NCI-H82 (cell line): ENCODE results near the gene DYSF.
A peak's percentile ranks its signal among the peaks of the same experiment; 100 is the strongest.

Experiments
- DNase-seq: peaks from one replicate; lab custom pipeline; 2025; lab: John Stamatoyannopoulos, UW

The DYSF gene

DNA sequence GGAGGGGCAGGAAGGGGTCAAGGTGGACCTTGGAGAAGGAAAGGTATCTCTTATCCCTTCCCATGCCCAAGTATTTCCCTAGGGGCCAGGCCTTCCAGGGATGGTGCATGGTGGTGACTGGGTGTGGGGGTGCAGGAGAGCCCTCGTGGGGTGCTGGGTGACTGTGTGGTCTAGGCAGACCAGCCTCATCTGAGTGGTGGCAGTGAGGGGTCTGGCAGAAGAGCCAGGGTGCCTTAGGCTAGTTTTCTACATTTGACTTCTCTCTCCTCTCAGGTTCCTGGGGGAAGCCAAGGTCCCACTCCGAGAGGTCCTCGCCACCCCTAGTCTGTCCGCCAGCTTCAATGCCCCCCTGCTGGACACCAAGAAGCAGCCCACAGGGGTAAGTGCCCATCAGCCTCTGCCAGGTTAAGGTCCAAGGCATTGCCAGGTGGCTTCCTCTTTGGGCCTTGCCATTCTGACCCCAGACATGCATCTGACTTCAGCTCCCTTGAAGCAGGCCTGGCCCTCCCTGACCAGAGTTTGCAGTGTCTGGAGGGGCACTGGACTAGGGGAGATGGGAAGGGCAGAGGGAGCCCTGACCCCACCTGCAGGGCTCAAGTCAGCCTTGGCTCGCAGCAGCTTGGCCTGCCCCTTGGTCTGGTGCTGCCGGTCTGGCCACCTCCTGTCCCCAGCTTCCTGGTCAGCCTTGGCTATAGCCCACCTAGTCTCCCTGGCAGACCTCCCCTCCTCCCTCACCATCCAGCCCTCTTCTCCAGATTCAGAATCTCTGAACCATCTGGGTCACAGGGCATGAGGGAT is 49.8 kb downstream of the DYSF start:
- no peak for DNase-seq

DNA sequence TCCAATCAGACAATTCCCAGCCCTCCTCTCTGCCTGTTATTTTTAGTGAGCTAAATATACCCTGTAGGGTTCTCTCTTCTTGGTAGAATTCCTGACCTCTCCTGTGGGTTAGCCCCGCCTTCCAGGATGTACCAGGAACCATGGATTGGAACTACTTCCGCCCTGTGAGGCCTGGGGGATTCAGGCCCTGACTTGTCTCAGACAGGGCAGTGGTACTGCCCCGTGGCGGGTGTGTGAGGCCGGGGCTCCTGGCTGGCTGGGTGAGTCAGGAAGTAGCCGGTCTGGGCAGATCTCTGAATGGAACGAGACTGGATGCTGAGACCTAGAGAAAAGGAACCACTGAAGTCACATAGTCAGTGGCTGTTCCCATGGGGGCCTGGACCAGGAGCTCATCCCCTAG is 50.5 kb downstream of the DYSF start:
- DNase-seq = no peak

DNA sequence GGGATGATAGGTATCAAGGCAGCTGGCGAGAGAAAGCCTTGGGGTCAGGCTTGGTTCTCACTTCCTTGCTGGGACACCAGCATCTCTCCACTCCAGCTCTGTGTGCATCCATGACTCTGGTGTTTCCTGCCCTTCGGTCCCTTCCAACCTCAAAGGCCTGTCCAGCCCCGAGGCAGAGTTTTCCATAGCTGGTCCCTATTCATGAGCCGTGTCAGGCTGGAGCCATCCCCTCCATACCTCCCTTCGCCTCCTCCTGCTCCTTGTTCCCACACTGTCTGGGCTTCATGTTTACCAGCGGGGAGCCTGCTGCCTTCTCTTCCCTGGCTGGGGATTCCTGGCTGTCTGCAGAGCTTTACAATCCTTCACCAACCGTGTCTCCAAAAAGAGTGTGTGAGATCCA is 51.2 kb downstream of the DYSF start:
- DNase-seq = no peak

DNA sequence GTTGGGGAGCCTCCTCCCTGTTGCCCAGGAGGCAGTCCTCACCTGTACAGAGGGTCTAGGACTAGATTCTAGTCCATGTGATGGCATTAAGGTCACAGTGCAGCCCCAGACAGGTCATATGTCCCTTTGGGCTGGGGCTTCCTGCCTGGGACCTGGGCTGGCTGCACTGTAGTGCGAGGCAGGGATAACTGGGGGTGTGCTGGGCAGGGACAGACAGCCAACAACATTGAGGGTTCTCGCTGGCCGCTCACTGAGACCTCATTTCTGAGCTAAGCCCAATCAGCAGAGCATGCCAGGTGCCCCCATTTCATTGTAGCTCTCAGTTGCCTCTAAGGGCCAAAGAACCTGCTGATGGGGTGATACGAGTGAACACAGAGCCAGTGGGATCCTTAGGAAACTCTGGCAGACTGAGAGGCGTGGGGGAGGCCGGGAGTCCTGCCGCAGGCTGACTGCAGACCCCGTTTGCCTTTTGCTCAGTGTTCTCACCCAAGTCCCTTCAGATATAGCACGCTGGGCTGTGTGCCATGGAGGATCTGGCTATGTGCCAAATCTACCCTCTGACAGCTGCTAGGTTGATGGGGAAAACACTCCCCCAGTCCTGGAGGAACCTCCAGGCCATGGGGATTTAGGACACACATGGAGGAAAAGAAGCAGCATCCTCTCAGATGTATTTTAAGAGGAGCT is 51.9 kb downstream of the DYSF start:
- DNase-seq = peak; percentile 94

- DNase-seq = no peak
Observed at GRCh38 chr2:71505770-71506140, 52.4 kb downstream of the DYSF start.

DNA sequence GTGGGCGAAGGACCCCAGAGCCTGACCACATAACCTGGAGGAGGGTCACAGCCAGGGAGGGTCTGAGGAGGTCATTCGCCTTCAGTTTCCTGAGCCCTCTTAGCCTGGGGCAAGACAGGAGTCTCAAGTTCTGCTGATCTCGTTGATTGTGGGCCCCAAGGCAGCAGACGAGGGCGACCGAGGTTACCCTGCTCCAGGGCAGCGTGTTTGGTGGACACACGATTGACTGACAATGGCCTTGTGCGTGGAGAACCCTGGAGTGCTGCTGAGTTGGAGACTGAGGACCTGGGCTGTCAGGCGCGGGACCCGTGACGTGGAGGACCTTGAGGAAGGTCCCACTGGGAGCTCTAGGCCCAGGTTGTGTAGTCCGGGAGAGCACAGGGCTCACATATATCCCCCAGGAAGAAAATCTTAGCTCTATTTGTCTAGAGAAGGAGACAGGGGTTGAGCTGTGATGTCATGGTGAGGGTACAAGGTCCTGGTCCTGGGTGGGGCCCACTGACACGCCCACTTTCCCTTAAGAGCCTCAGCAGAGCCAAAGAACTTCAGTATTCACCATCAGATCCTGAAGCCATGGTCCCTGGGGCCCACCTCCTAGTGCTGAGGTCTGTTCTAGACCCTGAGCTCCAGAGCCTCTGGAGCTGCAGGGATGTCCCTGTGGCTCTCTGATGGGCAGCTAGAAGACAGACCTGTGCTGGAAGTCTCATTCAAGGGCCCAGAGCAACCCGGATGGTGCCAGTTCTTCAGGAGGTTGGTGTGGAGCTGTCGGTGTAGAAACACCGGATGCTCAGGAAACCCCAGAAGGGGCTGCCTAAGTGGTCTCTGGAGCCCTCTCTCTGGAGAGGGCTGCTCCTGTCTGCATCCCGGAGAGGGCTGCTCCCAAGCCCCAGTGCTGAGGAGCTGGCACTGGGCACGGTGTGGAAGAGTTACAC is 53.1 kb downstream of the DYSF start:
- no peak for DNase-seq

DNA sequence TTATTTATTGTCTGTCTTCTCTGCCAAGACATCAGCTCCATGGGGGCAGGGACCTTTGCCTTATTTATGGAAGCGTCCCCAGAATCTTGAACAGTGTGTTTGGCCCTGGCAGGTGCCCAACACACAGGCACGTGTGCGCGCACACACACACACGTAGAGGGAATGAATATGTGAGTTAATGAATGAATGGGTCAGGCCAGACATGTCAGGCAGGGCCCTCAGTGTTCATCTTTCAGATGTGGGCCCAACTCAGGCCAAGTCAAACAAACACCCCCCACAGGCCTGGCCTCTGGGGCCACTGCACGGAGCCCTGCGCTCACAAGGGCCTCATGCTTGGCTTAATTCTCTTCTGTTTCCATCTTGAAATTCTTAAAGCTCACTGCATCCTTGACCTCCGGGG is 54.1 kb downstream of the DYSF start:
- no peak for DNase-seq

DNA sequence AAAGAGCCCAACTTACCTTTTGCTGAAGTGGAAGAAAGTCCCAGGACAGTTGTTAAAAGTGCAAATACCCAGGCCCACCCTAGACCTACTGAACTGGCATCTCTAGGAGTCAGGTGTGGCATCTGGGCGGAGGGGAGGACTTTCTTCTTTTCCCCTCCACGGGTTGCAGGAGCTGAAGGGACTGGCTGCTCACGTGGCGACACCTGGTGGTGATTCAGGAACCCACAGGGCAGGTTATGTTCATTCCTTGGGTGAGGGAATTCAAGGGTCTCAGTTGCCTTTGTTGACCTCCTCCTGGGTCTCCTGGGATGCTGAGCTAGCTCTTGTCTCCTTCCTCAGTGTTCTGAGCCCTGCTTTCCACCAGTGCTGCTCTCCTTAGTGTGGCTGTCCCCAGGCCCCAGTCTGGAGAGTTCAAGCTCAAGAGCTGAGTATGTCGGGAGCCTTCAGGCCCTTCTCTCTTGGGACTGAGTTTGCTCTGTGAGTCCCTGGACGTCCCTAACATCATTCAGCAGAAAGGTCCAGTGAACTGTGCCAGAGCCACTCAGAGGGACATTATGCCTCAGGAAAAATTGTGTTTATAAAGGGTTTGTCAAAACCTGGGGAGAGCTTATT is 56.9 kb downstream of the DYSF start:
- peak; percentile 87 for DNase-seq

DNA sequence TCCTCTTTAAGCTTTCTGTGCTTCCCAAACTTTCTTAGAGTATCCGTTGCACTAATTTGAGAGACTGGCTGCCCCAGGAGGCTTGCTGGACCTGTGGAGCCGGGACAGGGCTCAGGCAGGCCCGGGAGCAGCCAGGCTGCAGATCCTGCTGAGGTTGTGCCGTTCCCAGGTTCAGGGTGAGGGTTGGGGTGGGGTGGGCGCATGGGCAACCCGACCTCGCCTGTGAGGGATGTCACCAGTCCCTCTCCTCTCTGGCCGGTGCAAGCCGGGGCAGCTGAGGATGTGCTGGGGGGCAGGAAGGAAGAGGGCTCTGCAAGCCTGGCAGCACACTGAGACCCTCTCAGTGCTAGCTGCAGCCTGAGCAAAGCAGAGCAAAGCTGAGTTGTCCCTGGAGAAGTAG is 57.6 kb downstream of the DYSF start:
- no peak for DNase-seq

DNA sequence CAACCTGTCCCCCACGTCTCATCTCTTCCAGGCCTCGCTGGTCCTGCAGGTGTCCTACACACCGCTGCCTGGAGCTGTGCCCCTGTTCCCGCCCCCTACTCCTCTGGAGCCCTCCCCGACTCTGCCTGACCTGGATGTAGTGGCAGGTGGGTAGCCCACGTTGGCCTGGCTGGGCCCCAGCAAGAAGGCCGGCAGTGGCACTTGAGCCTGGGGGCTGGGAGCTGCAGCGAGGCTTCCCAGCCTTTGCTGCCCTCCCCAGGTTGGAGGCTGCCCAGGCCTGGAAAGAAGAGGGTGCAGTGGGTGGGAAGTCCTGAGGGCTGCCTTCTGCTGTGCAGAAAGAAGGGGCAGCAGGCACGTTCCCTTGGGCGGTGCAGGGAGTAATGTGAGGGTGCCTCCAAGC is 58.4 kb downstream of the DYSF start:
- no peak for DNase-seq

GRCh38 chr2:71512386-71512785 is 59.0 kb downstream of the DYSF start:
- DNase-seq = no peak

DNA sequence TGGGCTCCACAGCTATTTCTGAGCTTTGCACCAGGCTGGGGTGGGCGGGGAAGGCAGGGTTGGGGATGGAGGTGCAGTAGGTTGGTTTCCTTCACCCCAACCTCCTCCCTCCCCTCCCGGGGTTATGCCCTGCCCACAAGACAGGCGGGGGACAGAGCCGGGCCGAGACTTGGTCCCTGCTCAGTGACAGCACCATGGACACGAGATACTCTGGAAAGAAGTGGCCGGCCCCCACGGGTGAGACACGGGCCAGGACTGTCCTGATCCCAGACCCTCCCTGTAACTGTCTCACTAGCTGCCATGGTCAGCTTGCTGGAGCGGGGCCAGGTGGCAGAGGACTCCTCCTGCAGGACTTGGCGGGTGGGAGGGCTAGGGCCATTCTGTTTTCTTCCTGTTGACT is 59.7 kb downstream of the DYSF start:
- no peak for DNase-seq

DNA sequence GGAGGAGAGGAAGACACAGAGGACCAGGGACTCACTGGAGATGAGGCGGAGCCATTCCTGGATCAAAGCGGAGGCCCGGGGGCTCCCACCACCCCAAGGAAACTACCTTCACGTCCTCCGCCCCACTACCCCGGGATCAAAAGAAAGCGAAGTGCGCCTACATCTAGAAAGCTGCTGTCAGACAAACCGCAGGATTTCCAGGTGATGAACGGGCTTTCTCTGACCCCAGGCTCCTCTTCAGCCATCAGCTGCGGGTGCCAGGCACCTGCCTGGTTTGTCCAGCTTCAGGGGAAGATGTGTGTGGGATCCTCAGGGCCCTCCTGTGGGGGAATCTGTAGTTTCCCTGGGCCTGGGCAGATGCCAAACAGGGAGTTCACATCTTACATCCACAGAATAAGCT is 60.4 kb downstream of the DYSF start:
- no peak for DNase-seq

DNA sequence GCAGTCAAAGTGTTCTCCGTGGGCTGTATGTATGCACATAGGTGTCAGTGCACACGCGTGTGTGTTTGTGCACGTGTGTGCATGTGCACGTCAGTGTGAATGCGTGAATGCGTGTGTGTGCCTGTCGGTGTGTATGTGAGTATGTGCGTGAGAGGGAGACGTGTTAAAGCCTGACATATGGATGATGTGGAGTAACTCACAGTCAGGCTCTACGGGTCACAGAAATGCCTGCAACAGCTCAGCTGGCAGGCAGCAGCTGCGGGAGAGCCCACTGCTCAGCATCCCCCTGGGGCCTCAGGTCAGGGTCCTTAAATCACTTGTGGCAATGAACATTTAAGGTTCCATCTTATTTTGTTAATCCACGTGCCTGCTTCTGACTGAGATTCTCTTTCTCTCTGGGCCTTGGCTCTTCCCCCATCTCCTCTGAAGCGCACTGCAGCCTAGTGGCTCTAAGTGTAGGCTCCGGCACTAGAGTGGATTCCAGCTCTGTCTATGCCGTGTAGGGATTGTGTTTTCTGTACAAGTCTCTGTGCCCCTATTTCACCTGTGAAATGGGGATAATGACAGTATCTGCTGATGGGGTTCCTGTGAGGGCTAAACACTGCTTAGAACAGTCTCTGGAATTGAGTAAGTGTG is 63.0 kb downstream of the DYSF start:
- DNase-seq = no peak

- DNase-seq = no peak
Observed at GRCh38 chr2:71517851-71518250, 64.5 kb downstream of the DYSF start.

- DNase-seq = no peak
Observed at GRCh38 chr2:71521436-71521950, 68.1 kb downstream of the DYSF start.

DNA sequence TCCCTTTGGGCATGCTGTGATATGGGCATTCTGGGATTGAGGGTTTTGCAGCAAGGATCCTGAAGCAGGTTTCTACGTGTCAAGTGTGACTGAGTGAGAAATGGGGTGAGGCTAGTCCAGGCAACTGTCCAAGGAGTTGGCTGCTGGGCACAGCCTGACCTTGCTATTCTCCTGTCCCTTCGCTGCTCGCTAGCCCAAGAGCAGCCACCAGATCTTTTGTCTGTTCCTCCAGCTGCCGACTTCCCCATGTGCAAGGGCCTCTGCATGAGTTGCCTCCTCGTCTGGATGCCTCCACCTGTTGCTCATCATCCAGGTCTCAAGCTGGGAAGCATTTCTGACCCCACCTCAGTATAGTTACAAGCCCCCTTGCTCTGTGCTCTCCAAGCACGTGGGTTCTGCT is 71.1 kb downstream of the DYSF start:
- no peak for DNase-seq

DNA sequence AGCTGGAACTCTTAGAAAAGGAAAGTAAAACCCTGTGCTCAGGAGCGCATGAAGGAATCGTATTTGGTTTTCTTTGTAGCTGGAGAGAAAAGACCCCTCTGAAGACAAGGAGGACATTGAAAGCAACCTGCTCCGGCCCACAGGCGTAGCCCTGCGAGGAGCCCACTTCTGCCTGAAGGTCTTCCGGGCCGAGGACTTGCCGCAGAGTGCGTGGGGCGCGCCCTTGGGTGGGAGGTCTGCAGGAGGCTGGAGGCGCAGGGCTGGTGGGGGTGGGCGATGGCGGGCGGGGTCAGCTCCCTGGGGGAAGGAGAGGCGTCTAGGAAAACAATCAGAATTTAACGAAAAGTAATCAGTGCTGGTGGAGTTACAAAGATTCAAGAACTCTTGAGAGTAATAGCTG is 72.8 kb downstream of the DYSF start:
- no peak for DNase-seq

GRCh38 chr2:71526975-71527374 is 73.6 kb downstream of the DYSF start:
- no peak for DNase-seq

DNA sequence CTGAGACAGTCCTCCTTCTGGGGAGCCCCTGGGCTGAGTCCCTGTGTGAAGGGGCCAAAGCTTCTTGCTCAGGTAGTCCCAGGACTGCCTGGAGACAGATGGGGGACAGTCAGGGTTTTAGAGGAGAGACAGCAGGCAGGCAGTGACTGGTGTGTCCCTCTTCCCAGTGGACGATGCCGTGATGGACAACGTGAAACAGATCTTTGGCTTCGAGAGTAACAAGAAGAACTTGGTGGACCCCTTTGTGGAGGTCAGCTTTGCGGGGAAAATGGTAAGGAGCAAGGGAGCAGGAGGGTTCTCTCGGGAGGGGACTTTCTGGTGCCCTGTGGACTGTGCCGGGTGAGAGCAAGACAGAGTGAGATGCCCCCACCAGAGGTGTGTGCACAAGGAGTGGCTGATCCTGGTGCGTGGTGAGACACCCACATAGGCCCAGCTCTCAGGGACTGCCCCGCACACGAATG is 74.8 kb downstream of the DYSF start:
- no peak for DNase-seq

DNA sequence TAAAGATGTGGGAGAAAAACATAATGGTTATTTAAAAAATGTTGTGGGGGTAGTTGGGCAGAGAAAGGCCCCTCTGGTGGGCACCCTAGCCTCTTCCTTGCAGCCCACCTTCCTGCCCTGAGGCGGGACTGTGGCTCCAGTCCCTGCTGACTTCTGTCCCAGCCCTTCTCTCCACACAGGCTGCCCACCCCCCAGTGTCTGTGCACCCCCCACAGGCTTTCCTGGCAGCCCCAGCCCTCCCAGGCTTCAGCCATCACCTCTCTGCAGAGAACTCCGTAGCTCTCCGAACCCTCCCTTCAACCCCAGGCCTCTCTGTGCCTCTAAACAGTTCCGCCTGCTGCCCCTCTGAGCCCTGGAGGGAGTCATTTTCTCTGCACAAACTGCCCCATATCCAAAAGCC is 75.4 kb downstream of the DYSF start:
- DNase-seq = no peak

GRCh38 chr2:71530211-71530610 is 76.8 kb downstream of the DYSF start:
- DNase-seq = no peak
